Stimulated activated naive CD4-positive, alpha-beta T cell (primary cell): ENCODE measurements around the gene HIVEP3.

Experiments used
- DNase-seq, 6 experiments: peaks; one replicate each; lab custom pipeline; 2025; lab: John Stamatoyannopoulos, UW

Gene HIVEP3

DNA sequence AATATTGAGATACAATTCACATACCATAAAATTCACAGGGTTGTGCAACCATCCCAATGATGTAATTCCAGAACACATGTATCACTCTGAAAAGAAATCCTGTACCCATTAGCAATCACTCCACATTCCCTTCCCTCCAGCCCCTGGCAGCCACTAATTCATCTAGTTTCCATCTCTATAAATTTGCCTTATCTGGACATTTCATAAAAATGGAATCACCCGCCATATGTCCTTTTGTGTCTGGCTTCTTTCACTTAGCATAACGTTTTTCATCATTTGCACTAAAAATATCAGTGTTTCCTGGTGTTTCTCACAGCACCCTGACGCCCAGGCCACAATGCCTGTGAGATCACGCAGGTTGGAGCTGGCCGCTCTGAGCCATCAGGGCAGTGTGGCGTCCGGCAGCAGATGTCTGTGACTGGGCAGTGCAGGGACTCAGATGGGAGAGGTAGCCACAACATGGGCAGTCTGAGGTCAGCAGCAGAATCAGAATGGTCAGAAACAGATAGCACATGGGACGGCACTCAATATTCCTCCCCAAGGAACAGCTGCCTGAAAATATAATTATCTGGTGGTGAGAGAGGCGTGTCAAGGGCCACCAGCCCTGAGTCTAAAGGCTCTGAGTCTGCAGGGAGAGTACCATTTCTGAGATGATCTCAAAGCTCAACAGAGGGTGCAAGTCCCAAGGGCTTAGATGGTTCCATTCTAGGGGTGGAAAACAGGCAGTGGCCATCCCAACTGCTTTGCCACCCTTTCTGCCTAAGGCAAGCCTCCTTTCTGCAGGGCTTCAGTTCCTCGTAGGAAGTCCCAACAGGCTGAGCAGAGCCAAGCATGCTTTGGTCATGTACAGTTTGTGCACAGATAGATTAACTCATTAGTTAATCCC lies 304.8 kb downstream of the HIVEP3 start:
- DNase-seq = no peak

DNA sequence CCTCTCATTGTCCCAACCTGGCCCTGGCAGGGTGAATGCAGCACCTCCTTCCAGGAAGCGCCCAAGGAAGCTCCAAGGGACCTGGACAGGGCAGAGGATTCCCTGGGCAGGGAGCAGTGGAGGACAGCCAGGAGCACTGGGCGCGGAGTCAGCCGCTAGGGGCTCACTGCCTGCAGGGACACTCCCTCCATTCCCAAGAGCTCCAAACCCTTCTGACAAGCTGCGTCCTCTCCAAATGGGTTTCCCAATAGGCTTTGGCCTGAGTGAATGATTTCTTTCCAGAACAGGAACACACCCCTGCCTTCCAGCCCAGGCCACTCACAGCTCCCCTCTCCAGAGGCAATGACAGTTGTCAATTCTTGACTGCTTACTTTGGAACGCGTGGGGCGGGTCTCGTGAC lies 305.8 kb downstream of the HIVEP3 start:
- no peak for DNase-seq

DNA sequence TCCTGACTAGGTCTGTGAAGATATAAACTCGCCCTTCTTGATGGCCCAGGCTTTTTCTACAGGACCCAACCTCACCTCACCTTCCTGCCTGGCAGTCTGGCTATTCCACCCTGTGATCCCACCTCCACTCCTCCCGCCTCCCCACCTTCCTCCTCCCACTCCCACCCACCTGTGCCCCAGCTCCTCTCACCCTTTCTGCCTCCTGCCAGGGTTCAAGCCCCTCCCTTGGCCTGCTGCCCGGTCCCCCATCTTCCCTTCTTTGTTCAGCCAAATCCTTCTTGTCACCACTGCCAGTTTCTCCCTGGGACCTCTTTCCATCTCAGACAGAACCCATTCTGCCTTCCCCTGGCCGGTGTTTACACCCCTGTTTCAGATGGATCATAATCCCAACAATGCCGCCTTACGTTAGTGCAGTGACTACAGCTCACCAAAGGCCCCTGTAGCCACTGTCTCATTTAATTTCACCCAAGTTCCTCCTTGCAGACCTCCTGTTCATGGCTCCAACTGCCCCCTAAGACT lies 306.7 kb downstream of the HIVEP3 start:
- no peak for DNase-seq

DNA sequence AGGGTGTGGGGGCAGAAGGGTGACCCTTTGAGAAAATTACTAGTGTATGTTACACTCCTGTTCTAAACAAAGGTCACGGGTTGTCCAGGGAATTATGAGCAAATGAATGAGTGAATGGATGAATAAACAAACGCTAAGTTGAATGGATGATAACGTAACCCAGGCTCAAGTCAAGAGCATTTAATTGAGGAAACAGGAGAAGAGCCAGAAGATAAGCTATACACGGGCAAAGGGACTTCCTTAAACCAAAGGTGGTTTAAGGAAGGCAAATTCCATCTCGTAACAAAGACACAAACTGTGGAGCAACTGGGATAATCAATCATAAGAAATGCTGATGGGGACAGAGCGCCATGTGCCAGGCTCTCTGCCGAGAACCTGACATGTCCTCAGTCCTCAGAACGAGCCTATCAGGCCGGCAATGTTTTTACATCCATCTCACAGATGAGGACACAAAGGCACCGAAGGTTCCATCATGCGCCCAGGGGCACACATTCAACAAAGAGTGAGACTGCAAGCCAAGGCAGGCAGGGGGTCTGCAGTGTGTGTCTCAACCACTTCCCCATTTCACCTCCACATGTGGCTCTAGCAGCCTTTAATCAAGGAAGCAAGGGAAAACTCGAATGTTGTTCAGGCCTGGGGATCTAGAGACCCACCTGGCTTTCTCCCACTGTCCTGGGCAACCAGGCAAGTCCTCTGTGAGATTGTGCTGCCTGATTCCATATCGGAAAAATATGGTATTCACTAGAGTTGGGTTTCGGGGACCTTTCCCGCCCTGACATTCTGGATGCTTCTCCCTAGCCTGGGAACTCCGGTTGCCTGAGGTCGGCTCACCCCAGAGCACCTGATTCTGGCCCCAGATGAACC lies 307.4 kb downstream of the HIVEP3 start:
- no peak for DNase-seq

DNA sequence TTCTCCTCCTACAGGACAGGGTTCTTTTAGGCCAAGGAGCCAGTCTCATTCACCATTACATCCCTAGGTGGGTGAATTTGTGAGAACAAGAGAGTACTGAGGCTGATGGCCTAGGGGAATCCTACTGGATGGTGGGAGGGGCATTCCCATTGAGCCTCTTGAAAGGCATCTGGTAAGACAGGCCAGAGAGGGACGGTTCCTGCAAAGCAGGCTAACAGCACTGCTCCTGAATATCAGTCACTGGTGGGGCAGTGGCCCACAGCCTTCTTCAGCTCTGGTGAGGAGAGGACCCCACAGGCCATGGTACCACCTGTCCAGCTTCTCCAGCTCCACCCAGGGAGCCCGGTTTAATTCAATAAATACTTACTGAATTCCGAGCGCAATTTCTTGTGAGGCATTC lies 308.4 kb downstream of the HIVEP3 start:
- DNase-seq = no peak

DNA sequence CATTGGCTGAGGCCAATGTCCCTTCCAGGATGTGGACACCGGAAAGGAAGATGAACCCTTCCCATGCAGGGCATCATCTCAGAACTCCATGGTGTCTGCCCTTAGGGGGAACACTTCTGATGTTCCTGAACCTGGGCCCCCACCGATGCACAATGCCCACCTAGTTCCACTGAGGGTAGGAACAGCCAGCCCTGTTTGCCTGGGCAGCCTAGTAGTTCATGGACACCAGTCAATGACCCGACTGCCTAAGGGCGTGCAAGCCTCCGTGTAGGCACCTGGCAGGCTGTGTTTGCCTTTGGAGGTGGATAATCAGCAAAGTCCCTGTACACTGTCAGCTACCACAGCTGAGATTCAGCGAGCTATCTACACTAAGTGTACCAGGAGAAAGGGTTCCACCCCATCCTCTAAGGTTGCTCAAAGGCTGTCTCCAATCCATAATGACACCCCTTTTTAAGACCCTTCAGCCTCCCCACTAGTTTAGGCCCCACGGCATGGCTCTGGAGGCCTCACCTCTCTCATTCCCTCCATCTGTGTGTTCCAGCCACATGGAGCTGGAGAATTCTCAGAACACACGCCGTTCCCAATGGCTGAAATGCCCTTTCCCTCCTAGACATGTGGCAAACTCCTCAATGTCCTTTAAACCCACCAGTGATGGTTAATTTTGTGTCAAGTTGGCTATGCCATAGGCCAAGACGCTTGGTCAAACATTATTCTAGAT lies 309.4 kb downstream of the HIVEP3 start:
- no peak for DNase-seq

DNA sequence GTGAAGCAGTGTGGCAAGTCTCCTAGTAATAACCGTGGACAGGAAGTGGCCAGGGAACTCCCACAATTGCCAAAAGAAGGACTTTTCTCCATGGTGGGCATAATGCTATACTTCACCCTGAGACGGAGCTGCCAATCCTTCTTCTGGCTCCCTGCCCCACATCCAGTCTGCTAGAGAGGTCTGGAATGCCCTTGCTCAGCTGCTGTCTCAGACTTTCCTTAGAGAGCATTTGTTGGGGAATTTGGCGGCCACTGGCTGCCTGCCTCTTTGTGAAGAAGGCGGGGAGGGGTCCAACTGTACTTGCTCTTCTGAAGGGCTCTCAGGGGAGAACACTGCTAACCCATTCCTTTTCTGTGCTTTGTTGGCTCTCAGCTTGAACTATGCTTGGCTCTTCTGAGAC lies 310.5 kb downstream of the HIVEP3 start:
- DNase-seq = no peak

DNA sequence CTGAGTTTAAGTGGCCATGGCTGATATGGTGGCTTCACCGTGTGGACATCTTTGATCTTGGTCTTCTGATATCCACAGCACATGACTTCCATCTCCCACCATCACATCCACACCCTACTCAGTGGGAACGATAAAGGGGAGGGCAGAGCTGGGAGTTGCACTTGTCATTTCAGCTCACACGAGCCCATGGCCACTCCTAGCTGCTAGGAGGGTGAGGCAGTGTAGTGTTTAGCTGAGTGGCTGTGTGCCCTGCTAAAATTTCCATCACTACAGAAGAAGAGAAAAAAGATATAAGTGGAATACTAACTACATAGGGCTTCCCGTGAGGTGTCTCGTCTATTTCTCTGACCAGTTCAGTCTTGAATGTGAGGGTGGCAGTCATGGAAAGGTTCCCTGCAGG lies 310.9 kb downstream of the HIVEP3 start:
- no peak for DNase-seq

DNA sequence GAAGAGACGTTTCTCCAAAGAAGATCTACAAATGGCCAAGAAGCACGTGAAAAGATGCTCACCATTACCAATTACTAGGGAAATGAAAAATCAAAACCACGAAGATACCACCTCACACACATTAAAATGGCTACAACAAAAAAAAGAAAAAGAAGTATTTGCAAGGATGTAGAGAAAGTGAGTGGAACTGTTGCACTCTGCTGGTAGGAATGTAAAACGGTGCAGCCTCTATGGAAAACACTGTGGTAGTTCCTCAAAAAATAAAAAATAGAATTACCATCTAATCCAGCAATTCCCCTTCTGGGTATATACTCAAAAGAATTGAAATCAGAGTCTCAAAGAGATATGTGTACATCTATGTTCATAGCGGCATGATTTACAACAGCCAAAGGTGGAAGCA lies 318.8 kb downstream of the HIVEP3 start:
- no peak for DNase-seq

DNA sequence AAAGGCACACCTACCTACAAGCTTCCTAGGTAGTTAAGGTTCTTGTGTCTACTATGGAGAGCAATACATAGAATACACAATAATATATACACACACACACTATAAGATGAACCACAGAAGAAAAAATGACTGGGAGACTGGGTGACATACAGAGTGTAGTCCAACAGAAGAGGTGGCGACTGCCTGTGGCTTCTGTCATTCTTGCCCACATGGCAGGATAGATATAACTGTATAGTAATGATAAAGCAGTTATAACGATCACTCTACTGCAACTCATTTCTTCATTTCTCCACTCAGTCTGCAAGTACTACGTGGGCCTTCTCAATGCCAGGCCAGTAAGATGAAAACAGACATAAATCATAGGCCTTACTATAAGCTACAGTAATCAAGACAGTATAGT lies 320.4 kb downstream of the HIVEP3 start:
- DNase-seq = no peak

DNA sequence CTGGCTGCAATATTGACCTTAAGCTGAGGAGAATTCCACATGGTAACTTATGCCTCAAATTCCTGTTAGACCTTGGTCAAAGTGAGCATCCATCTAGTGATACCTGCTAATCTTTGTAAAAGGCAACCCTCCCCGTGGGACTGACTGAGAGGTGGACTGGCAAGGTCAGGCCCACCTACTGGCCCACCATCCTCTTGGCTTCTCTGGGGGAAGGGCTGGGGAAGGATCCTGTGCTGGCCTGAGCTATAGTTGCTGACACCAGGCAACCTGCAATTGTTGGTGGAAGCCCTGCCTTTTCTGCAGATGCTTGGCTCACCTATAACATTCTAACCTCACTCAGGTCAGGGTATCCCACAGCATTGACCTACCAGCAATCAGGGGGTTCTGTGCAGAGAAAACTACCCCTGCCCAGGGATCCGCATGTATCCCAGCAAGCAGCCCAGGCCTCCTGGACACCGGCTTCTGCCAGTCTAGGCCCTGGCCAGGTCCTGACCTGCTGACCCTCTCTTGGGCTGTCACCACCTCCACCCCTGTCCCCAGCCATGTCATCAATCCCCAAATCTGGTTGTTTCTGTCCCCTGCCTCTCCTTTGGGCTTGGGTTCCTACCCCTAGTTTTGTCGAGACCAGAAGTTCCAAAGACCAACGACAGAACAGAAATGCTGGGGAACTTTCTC lies 326.1 kb downstream of the HIVEP3 start:
- DNase-seq = no peak

DNA sequence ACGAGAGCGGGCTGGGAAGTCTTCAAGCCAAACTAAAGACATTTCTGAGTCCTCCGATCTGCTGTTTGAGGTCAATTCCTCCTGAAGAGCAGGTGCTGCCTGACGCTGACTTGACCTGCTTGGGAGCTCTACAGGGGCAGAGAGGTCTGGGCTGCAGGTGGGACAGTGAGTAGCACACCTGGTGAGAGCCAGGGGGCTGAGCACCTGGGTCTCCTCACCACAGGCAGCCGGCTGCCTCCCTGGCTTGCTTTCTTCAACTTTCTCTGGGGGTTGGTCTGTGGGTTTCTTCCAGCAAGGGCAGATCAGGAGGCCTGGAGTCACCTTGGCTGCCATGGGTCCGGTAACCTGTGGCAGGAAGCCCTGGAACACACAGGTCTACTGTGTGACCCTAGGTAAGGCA lies 326.8 kb downstream of the HIVEP3 start:
- DNase-seq = no peak

DNA sequence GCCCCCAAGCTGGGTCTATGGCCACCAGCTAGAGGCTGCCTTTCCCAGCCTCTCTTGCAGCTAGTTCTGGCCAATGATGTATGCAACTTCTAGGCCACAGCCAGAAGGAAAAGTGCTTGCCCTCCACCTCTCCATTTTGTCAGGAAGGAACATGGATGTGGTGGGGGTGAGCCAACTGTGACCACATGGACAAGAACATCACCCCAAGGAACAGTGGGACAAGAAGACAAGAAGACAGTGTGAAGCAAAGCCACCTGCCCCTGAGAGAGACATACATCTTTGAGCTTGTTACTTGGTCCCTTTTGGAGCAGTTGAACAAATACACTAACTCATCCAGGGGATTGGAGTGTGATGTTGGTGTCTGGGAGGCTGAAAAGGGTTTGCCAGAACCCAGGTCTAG lies 328.4 kb downstream of the HIVEP3 start:
- no peak for DNase-seq

DNA sequence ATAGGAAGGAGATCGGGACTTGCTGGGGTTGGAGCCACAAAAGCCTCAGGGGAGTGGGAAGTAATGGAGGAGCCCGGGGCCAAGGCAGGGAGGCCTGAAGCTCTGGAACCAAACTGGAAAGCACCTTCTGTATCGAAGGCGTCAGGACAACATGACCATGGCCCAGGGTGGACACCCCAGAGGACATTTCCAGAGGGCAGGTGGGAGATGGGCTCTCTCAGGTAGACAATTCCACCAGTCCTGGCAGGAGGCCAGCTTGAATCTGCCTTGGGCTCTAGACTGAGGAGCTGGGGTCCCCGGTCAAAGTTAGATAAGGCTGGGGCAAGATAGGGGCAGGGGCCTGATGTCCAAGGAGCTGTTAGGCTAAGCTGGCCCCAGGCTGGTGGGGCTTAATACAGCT lies 329.3 kb downstream of the HIVEP3 start:
- no peak for DNase-seq

DNA sequence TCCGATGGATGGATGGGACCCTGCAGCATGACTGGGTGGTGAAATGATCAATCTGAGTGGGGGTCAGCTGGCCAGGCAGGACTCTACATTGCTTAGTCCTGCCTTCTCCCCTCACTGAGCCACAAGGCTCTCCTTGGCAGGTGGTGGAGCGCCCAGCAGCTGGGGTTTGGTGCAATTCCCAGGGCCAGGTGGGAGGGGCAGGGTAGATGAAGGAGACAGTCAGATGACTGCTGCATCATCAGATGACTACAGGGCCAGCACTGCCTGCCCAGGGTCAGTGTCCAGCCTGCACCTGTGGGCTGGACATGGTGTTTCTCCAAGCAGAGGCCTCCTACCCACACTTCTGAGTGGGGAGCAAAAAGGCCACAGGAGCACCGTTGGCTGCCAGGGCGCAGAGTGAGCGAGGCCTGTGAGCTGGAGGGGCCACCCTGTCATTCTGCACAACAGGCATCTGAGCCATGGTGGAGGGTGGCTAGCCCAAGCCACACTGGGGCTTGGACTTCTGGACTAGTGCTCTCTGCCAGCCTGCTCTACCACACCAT lies 330.3 kb downstream of the HIVEP3 start:
- no peak for DNase-seq

DNA sequence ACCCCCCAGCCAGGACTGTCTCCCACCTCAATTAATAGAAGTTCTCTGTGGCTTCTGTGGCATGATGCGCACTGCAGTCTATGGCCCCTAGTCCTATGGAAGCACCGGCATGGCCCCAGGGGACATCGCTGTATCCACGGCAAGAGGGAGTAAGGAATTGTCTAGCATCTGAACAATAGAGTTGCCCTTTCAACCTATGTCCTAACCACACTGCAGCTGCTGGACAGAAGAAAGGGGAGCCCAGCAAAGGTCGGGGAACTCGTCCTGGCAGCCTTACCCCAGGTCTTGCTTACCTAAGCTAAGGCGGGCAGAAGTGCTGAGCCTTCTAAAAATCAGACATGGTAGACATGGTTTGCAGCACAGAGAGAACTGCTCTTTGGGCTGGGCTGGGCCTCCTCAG lies 330.9 kb downstream of the HIVEP3 start:
- no peak for DNase-seq

DNA sequence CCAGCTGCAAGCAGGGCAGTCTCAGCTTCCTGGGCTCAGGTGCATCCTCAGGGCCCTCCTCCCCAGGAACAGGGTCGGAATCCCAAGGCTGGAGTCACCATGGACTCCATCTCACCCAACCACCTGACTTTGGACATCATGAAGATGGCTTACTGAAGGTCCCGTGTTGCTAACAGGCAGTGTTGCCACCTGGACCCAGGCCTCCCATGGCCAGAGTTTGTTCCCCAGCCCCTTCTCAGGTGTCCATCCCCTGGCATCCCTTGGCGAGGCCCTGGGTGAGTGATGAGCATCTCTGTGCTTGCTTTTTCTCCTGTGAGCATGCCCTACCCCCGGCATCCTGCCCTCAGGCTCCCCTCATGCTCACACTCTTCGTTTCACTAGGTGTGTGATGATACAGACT lies 332.5 kb downstream of the HIVEP3 start:
- DNase-seq = no peak

DNA sequence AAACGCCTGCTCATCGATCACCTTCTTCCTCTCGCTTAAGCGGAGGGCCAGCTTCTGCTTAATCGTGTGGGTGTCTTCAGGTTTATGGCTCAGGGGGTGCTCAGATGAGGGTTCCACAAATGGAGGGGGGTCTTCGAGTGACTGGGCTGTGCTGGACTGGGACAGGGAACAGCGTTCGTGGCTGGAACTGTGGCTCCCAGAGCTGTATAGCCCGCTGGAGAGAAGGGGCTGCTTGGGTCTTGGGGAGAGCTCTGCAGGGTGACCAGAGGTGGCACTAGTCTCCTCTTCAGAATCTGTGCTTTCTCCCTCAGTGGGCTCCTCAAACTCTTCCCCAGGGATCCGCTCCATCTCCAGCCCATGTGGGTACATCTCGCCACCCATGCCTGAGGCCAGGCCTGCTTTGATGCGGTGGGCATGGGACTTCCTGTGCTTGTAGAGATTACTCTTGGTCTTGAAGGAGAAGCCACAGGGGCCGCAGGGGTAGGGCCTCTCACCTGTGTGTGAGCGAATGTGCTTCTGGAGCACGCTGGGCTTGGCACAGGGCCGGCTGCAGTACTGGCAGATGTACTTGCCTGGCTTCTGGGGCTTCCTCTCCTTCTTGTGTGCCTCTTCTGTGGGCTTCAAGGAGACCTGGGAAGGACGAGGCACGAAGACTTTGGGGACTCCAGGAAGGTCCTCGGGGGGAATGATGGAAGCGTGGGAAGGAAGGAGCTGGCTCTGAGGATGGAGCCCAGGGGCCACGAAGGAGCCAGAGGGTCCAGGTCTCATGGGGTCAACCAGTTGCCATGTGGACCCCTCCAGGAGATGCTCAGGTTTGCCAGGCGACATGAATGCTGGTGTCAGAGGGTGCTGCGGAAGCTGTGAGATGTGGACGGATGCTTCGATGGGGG lies 334.8 kb downstream of the HIVEP3 start:
- DNase-seq = no peak

DNA sequence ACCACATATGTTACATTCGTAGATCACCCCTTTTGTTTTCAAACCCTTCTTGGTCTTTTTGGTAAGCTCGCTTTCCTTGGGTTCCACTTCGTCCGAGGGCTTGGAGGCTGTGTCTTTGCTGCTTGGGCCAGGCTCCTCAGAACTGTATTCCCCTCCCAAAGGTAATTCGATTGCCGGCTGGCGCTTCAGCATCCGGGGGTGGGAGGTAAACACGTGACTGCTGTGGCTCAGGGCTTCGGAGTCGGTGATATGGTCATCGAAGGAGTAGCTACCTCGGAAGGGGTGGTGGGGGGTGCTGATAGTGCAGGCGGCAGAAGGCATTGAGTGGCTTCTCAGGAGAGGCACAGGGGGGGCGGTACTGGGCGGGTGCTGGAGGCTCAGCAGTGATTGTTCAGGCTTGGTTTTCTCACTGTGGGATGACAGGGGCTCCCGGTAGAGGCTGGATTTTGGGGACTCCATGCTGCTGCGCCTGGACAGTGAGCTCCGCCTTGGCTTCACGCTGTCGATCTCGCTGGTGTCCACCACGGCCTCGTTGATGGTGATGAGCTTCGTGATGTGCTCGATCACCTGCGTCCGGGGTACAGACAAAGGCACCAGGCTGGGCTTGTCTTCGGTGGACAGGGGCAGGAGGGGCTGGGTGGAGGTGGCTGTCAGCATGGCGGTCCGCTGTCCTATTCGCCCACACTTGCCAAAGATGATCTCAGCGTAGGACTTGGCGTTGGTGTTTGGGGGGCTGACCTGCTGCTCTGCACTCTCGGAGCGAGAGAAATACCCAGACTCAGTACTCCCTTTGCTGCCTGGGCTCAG lies 335.7 kb downstream of the HIVEP3 start:
- DNase-seq = no peak

DNA sequence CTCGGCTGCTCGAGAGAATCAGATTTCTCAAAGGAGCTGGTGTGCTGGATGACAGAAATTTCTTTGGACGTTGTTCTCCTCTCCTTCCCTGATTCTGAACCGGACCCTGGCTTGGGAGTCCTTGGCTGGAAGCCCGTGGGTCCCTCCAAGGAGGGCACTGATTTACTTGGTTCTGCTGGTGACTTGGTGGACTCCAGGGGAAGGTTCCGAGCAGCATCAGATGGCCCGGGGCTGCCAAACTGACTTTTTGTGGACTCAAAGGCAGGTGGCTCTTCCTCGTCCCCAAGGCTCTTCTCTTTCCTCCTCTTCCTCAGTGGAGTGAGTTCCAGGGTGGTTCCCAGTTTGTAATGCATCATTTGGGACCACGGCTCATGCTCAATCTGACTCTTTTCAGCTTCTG lies 336.4 kb downstream of the HIVEP3 start:
- no peak for DNase-seq
